Pulmonary artery endothelial cell (primary cell): ENCODE measurements around the gene APRT. TPM values are rescaled to one million over a fixed set of nuclear protein-coding genes. Genes with fewer than 3 reads are reported as not detected.
"Not testable (repeated sequence)": the region's sequence is repeated elsewhere in the genome, so short reads cannot be mapped to it uniquely, and the experiment has no call there.

Source experiments
- DNase-seq: peaks from one replicate; pipeline ENCODE4 v3.0.0-alpha.2; 2011; ENCODE audit warnings: low read depth, low spot score
- total RNA-seq: library from RNA; depleted of rRNA; stranded (reverse); fragments of >200 nt; gene quantifications from 2 replicates; pipeline ENCODE4 v1.2.3, GENCODE V29; 2014

The APRT gene
- total RNA-seq, 1 donor from 2014 or later, result 142 TPM

DNA sequence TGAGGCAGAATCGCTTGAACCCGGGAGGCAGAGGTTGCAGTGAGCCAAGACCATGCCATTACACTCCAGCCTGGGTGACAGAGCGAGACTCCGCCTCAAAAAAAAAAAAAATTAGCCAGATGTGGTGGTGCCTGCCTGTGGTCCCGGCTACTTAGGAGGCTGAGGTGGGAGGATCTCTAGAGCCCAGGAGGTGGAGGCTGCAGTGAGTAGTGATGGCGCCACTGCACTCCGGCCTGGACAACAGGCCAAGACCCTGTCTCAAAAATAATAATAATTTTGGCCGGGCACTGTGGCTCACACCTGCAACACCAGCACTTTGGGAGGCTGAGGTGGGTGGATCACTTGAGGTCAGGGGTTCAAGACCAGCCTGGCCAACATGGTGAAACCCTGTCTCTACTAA lies 23.0 kb downstream of the APRT start:
- DNase-seq, result not testable (repeated sequence)

DNA sequence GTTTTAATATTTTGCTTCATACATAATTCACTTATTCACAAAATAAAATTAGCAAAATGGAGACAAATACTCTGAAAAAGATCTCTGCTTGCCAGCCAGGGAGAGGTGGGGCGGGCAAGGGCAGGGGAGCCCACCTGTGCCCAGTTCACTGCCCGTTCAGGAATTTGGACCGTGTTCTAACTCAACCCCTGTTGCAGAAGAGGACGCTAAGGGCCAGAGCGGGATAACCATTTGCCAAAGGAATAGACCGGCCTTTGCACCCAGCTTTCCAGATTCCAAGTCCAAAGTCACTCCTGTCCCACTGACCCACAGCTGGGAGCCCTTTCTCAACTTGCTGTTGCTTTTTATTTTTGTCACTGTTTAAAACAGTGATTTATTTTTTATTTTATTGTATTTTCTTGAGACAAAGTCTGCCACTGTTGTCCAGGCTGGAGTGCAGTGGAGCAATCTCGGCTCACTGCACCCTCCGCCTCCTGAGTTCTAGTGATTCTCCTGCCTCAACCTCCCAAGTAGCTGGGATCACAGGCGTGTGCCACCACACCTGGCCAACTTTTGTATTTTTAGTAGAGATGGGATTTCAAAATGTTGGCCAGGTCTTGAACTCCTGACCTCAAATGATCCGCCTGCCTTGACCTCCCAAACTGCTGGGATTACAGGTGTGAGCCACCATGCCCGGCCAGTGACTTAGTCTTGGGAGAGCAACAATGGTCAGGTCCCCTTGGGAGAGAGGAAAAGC lies 24.0 kb downstream of the APRT start:
- no peak for DNase-seq

GRCh38 chr16:88785106-88785924 lies 26.4 kb downstream of the APRT start, which contains the start of gene PIEZO1:
TSS of gene PIEZO1 (minus strand) at chr16:88785220. CDS start at chr16:88784964, 256 bp downstream.
- DNase-seq, result no peak

GRCh38 chr16:88784856-88785105 lies 26.9 kb downstream of the APRT start:
- DNase-seq, result no peak

GRCh38 chr16:88784074-88784855 lies 27.5 kb downstream of the APRT start:
- no peak for DNase-seq

DNA sequence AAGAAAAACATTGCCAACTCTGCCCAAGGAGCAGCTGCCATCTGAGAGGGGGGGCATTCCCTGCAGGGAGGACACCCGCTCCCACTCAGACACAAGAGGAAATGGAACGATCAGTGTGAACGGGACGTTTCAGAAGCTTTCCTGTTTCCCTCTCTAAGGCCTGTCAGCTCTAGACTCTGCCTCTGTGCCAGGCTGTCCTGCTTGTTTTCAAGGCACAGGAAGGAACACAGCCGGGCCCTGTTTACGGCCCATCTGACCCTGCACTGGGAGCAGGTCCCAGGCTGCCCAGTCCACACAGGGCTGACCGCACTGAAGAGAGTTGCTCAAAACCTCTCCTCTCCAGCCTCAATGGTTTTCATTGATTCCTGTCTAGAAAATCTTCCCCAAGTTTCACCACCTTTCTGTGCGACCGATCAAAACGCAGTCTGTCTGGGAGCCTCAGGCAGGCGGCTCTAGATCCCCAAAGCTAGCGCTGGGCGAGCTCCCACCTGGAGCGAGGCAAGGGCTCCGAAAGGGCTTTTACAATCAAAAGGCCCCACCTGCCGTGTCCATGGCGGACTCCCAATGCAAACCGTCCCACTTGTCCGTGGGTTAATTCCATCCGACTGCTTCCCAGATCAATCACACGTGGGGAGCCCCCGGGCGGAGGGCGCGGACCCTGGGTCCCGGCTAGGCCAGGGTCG lies 28.2 kb downstream of the APRT start:
- DNase-seq, result no peak

GRCh38 chr16:88782454-88783390 lies 29.0 kb downstream of the APRT start:
- DNase-seq, result no peak

DNA sequence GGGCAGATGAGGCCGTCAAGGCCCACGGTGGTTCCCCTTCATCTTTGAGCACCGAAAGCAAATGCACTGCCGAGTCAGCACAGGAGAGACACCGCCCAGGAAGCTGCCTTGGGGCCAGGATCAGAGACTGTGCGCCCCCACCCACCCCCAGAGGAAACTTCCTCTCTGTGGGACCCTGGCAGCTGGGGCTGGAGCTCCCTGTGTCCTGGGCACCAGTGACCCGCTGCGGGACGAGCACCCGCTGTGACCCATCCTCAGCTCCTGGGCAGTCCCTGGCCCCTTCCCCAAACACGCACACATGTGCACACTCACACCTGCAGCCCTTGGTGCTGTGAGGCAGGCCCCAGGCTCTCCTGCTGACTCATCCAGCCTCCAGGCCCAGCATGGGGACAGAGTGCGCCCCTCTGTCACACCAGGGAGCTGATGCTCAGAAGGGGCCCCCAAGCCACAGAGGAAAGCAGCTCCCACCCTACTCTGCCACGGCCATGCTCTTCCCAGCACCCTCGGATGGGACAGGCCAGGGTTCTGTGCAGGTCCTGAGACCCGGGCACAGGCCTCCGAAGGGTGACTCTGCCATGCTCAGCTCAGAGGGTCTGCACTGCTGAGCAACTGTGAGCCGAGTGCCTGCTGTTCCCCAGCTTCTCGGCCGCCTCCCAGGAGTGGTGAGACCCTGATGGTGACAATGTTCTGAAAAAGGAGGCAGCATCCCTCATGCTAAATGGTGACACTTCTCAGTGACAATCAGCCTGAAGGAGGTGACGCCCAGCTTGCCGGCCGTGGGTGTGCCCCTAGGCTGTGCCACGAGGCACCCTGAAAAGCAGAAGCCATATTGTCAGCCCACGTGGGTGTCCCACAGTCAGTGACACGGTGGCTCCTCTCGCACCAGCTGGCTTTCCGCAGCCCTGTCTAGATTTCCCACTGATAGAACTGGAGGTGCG lies 30.3 kb downstream of the APRT start:
- DNase-seq, result no peak

DNA sequence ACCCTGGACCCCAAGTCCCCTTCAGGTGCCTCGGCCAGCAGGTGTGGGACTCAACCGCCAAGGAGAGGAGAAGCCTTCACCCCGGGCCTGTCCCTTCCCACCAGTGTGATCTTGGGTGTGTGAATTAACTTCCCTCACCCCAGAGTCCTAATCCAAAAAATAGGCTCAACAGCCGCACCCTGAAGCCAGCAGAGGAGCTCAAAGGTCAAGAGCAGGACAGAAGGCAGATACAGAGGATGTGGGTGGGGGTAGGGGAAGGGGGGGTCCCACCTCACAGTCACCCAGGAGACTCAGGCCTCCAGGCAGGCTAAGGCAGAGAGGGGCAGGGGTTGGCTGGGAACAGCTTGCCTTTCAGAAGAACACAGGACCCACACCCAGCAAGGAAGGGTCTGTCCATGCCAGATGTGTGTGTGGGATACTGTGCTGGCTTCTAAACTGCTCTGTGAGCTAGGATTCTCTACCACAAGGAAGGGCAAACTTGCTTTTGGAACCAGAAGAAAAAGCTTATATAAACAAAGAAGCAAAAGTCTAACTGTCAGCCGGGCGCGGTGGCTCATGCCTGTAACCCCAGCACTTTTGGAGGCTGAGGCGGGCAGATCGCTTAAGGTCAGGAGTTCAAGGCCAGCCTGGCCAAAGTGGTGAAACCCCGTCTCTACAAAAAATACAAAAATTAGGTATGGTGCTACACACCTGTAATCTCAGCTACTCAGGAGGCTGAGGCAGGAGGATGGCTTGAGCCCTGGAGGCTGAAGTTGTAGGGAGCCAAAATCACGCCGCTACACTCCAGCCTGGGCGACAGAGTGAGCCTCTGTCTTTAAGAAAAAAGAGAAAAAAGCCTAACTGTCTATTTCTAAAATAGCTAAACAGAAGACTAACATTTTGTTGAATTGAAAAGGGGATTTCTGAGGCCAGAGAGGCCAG lies 31.3 kb downstream of the APRT start:
- DNase-seq, result no peak

DNA sequence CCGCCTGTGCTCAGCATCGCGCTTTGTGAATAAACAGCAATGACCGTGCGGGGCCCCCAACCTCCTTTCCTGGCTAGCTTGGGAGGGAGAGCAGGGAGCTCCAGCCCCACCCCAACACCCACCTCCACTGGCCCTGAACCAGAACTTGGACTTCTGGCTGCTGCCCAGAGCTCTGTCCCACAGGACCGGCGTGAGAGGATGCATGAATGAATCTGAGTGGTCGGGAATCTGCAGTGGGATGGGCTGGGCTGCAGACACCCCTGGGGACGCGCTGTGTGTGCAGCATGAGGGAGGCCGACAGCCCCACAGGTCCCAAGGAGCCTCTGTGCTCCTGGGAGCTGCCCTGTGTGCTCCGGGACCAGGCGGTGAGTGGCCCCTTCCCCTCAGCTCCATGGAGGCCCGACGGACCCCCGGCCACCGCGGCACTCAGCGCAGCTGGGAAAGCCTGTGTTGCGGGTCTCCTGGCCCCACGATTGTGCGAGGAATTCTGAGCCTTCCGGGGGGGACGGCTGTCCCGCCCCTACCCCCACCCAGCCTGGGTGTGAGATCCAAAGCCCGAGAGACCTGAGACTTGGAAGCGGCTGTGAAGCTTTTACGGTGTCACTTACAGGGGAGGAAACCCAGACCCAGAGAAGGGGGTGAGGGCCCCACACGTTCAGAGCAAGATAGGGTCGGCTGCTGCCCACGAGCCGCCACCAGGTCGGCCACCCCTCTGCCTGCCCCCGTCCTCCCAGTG lies 32.2 kb downstream of the APRT start:
- no peak for DNase-seq

GRCh38 chr16:88778541-88779065 lies 33.1 kb downstream of the APRT start:
- no peak for DNase-seq

DNA sequence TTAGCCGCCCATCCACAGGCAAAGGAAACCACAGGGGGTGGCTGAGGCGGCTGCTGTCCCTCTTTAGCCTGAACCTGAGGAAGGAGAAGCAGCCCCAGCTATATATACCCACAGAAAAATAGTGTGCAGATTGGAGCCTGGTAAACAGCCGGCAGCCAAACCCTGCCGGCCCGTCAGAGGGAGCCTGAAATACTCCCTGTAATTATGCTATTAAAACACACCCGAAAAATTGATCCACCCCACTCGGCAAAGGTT lies 33.5 kb downstream of the APRT start:
- DNase-seq, result no peak

DNA sequence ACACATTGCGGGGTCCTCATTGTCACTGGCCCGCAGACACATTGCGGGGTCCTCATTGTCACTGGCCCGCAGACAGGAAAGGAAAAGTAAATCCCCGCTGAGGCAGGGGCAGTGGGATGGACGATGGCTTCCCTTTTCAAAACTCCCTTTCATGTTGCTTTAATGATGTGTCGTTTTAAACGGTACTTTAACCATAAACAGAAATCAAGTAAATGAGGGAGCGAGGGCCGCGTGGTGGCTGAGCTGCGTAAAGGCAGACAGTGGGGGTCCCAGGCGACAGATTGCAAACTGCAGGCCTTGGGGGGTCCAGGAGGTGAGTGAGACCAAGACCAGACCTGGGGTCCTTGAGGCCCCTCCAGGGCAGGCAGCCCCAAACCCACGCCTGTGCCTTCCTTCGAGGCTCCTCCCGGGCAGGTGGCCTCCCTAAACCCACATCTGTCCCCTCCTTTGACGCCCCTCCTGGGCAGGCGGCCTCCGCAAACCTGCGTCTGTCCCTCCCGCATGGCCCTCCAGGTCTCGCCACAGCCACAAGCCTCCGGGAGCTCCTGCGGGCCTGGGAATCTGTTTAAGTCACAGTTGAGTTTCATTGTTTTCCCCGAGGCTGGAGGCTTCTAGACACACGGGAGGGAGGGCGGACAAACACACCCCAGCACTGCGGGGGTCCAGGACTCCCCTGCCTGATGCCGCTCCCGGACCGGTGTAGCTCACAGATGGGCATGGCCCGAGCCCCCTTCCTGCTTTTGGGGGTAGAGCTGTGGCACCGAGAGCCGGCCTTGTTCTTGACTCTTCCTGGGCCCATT lies 34.1 kb downstream of the APRT start:
- no peak for DNase-seq

DNA sequence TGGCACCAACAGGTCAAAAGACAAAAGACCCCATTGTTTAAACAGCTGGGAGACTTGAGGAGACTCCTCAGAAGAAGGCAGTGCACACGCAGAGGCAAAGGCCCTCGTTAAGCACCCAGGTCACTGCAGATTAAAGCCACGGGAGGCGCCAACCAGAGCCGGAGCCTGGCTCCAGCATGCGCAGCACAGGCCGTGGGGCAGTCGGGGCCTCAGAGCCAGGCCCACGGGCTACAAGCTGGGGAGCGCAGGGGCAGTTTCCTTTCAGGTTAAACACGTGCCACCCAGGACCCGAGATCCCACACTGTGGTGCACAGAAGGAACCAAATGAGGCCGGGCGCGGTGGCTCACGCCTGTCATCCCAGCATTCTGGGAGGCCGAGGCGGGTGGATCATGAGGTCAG lies 35.9 kb downstream of the APRT start:
- DNase-seq, result no peak

- no peak for DNase-seq
These were observed 37.0 kb downstream of the APRT start for GRCh38 chr16:88774544-88775393.

GRCh38 chr16:88773812-88774291 lies 37.9 kb downstream of the APRT start:
- no peak for DNase-seq
